ENCODE results near the gene RIMOC1.

- TF ChIP-seq CTCF (conservative IDR thresholded peaks at IDR 0.05 in 1 of 2, IDR thresholded peaks at IDR 0.05 in 1 of 2; ENCODE audit: low read depth in 1 of 2, low read length in 2 of 2) (no peak), EZH2 (IDR thresholded peaks at IDR 0.05; ENCODE audit: low read length, missing control alignments) (no peak)
Measured at GRCh38 chr5:41869724-41870626, 34.2 kb upstream of the RIMOC1 start, which contains the start of gene OXCT1.
